Activated naive CD4-positive, alpha-beta T cell treated with anti-CD3 and anti-CD28 coated beads, Interleukin-2, amount 10 ng/mL, durations not matched to agents 7 days and 5 days (primary cell): ENCODE results near the gene TEKT5.
"Not testable (repeated sequence)": the region's sequence is repeated elsewhere in the genome, so short reads cannot be mapped to it uniquely, and the experiment has no call there.

Experiments used
- CTCF ChIA-PET: fragments of 350-600 bp; sonication (Branson Sonifier 250); formaldehyde crosslinking; loops from one replicate; lab custom pipeline; 2021; ENCODE audit warnings: antibody characterized with exemption; lab: Charles Lee
- DNase-seq: peaks from one replicate; pipeline ENCODE4 v3.0.0-alpha.2; 2020
- H3K27ac Mint-ChIP-seq: one replicate; pipeline ENCODE4 v1.8.0; 2021; ENCODE audit warnings: mild to moderate bottlenecking, moderate library complexity, mixed read lengths
- H3K27me3 Mint-ChIP-seq: one replicate; pipeline ENCODE4 v1.8.0; 2021; ENCODE audit warnings: mild to moderate bottlenecking, mixed read lengths
- H3K36me3 Mint-ChIP-seq: one replicate; pipeline ENCODE4 v1.8.0; 2021; ENCODE audit warnings: mixed read lengths
- H3K4me1 Mint-ChIP-seq: one replicate; pipeline ENCODE4 v1.8.0; 2021; ENCODE audit warnings: mixed read lengths
- H3K4me3 Mint-ChIP-seq: one replicate; pipeline ENCODE4 v1.8.0; 2021; ENCODE audit warnings: mild to moderate bottlenecking, moderate library complexity, mixed read lengths
- H3K9me3 Mint-ChIP-seq: one replicate; pipeline ENCODE4 v1.8.0; 2021; ENCODE audit warnings: mixed read lengths

The TEKT5 gene

DNA sequence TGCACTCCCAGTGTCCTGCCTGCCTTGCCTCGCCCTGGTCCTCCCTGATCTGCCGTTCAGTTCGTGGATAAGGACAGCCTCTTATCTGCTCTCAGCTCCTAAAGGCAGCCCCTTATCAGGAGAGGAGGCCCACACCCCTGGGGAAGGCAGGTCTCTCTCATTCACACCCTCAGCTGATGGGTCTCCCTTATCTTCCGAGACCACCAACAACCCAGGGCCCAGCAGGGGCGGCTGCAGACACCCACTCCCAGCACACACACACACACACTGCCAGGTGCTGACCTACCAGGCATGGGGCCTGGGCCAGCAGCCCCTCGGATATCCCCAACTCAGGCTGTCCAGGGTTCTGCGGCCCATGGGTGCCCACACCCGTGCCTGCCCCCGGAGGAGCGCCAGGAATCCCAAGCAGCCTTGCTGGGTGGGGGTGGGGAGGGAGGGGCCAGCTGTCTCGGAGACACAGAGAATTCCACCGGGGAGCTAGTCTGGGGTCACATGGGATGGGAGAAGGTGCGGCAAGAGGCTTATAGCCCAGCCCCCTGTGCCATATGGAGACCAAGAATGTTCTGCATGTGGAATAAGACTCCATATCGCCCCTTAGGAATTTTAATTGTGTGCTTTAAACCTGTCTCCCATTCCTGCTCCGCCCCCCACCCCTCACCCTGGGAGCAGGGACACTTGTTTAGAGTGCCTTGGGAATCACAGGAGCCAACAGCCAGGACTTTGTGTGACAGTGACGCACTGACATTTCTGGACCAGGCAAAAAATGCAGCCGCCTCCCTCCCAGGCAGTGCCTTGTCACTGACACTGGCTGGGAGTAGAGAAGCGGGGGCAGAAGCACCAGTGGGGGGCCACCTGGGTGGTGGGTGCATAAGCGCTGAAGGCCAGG lies 72.5 kb downstream of the TEKT5 start:
- H3K27ac Mint-ChIP-seq: no peak overlapping the region
- no peaks in the 10 kb centered on the region for H3K36me3 Mint-ChIP-seq
- H3K4me3 Mint-ChIP-seq: no peak overlapping the region
- H3K9me3 Mint-ChIP-seq: no peaks in the 10 kb centered on the region
- DNase-seq: no peak
- CTCF ChIA-PET: interaction anchor here (0.7 kb wide), 1 partner anchor 105 kb away, joined by 3 read pairs; no protein-coding TSS in a partner anchor
- no peaks in the 10 kb centered on the region for H3K4me1 Mint-ChIP-seq
- peaks cover 26% of the 10 kb centered on the region for H3K27me3 Mint-ChIP-seq

DNA sequence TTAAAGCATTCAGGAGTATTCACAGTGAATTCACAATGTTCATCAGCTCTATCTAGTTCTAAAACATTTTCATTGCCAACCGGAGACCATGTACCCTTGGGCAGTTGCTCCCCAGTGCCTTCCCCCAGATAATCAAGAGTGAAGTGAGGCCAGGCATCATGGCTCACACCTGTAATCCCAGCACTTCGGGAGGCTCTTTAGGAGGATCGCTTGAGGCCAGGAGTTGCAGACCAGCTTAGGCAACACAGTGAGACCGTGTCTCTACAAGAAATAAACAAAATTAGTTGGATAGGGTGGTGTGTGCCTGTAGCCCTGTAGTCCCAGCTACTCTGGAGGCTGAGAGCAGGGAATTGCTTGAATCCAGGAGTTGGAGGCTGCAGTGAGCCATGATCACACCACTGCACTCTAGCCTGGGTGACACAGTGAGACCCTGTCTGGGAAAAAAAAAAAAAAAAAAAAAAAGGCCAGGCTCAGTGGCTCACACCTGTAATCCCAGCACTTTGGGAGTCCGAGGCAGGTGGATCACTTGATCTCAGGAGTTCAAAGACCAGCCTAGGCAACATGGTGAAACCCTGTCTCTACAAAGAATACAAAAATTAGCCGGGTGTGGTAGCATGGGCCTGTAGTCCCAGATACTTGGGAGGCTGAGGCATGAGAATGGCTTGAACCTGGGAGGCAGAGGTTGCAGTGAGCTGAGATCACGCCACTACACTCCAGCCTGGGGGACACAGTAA lies 73.3 kb downstream of the TEKT5 start:
- CTCF ChIA-PET: interaction anchor here (0.7 kb wide), 1 partner anchor 104 kb away, joined by 3 read pairs; no protein-coding TSS in a partner anchor
- DNase-seq, H3K27ac Mint-ChIP-seq, H3K36me3 Mint-ChIP-seq, H3K9me3 Mint-ChIP-seq, H3K4me1 Mint-ChIP-seq, H3K4me3 Mint-ChIP-seq: not testable (repeated sequence)
- peaks cover 22% of the 10 kb centered on the region for H3K27me3 Mint-ChIP-seq

DNA sequence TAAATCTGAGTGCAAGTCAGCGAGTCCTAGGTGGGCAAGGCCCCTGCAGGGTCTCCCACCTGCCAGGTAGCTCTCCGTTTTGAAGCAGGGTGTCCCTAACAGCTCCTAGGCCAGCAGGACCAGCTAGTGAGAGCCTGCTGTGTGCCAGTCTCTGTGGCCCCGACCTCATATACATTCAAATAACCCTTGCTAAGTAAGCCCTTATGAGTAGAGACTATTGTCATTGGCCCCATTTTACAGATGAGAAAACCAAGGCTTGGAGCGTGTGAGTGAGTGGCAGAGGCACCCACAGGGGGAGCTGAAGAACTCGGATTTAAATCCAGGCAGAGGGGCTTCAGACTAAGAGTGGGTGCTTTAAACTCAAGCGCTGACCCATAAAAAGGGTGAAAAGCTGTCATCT lies 74.6 kb downstream of the TEKT5 start:
- no peak overlapping the region for H3K27ac Mint-ChIP-seq
- H3K4me1 Mint-ChIP-seq: no peaks in the 10 kb centered on the region
- no peaks in the 10 kb centered on the region for H3K36me3 Mint-ChIP-seq
- CTCF ChIA-PET: no interaction called here
- H3K9me3 Mint-ChIP-seq: no peaks in the 10 kb centered on the region
- H3K27me3 Mint-ChIP-seq: peaks cover 22% of the 10 kb centered on the region
- H3K4me3 Mint-ChIP-seq: no peak overlapping the region
- DNase-seq: no peak

DNA sequence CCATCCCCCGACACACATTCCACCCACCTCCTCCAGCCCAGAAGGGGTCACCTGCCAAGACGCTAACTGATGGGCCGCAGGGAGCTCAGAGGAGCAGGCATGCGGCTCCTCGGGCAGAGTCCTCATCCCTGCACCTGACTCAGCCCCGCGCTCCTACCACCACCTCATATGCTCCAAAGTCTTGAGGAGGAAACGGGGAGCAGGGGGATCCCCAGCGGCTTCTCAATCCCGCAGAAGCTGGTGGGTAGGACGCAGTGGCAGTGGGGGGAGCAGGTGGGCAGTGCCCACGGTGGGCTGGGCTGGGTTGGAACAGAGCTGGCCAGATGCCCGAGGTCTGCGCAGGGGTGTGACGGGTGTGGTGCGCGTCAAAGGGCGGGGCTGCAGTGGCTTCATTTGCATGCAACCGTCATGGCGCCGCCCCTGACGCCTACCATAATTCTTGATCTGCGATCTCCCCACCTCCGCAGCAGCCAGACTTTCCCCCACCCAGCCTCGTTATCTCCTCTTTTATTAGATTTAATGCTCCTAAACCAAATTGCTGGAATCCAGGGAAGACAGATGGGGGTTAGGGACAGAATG lies 75.4 kb downstream of the TEKT5 start:
- no peak overlapping the region for H3K27ac Mint-ChIP-seq
- H3K4me1 Mint-ChIP-seq: no peaks in the 10 kb centered on the region
- H3K36me3 Mint-ChIP-seq: no peaks in the 10 kb centered on the region
- H3K9me3 Mint-ChIP-seq: no peaks in the 10 kb centered on the region
- peak; percentile 26 for DNase-seq
- CTCF ChIA-PET: no interaction called here
- H3K27me3 Mint-ChIP-seq: peaks cover 22% of the 10 kb centered on the region
- no peak overlapping the region for H3K4me3 Mint-ChIP-seq

DNA sequence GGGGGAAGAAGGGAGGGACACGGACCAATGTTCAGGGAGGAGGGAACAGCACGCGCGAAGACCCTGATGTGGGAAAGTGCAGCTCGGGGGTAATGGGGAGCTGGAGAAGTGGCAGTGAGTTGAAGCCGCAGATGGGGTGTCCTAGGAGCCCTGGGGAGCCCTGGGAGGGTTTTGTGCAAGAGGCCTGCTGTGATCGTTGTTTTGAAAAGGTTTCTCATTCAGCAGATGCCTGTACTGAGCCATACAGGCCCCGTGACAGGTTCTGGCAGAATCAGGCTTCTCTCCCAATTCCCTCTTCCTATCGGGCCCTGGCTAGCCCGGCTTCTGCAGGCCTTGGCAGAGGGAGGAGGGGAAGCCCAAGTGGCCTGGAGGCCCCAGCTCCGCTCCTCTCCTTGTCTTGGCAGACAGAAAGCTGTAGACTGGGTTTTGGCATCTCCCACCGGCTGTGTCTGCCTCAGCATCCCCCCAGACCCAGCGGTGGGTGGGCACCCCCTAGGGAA lies 76.0 kb downstream of the TEKT5 start:
- no peaks in the 10 kb centered on the region for H3K4me1 Mint-ChIP-seq
- H3K27me3 Mint-ChIP-seq: peaks cover 22% of the 10 kb centered on the region
- CTCF ChIA-PET: no interaction called here
- H3K9me3 Mint-ChIP-seq: no peaks in the 10 kb centered on the region
- no peaks in the 10 kb centered on the region for H3K36me3 Mint-ChIP-seq
- no peak for DNase-seq
- H3K27ac Mint-ChIP-seq: no peak overlapping the region
- no peak overlapping the region for H3K4me3 Mint-ChIP-seq

DNA sequence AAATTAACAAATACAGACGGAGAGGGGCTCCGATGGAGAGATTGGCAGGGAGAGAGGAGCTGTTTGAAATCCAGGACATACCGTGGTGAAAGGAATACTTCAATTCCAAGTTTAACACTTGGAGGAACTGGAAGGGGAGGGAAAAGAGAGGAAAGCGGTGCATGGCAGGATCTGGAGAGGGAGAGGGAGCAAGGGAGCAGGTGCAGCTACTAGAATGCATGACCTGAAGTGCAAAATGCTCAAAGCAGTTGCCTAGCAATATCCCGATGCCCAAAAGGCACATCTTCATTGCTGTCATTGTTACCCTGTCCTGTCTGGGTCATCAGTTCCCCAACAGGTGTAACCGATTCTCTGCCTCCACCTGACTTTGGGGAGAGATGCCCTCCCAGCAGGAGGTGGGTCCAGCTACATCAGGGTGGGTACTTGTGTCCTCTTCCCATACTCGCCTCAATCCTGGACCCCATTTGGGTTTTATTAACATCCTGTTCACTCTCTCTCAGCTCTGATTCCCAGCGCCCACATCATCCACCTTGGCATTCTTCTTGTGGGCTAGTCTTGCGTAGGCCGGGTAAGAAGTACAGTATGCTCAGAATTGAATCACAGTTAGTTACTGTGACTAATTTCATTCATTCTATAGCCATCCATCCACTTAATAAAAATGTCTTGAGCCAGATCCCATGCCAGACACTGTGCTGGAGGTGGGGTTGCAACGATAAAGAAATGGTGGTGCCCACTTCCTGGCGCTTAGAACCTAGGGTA lies 76.9 kb downstream of the TEKT5 start:
- Mint-ChIP-seq H3K4me1 (no peaks in the 10 kb centered on the region), H3K27ac (no peak overlapping the region), H3K4me3 (no peak overlapping the region), H3K9me3 (no peaks in the 10 kb centered on the region), H3K36me3 (no peaks in the 10 kb centered on the region), H3K27me3 (peaks cover 24% of the 10 kb centered on the region)
- CTCF ChIA-PET: no interaction called here
- no peak for DNase-seq

DNA sequence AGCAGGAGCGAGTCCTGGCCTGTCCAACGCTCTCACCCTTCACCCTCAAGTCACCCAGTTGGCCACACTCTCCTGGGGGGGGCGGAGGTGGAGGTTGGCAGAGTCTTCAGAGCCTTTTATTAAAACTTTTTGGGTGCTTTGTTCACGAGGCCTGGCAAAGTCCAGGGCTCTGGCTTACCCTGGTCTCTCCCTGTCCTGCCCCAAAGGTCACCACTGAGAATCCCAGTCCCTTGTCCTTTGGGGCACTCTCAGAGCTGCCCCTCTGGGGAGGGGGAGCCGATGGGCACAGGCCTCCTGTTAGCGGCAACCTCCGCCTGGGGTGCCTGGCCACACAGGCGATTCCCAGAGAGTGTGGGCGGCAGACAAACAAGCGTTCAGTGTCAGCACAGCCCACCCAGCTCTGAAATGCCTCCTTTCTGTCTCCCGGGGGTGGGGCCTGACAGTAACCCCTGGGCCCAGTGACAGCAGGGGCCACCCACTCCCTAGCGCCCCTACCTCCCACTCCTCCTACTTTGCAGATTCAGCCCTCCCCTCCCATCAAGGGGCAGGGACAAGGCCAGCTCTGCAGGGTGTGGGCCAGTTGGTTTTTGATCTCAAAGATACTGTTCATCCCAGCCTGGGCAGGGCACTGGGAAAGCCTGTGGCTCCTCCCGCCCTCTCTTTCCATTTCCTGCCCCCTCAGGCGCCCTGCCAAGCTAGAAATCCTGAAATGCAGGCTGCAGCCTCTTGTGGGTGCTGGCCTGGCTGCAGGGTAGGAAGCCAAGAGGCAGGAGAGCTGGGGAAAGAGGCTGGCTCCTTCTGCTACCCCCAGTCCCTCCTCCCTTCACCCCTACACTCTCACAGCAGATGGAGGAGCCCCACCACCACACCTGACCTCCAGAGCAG lies 77.7 kb downstream of the TEKT5 start:
- Mint-ChIP-seq H3K36me3 (no peaks in the 10 kb centered on the region), H3K4me1 (no peaks in the 10 kb centered on the region), H3K27me3 (peaks cover 27% of the 10 kb centered on the region), H3K27ac (no peak overlapping the region), H3K4me3 (no peak overlapping the region), H3K9me3 (no peaks in the 10 kb centered on the region)
- DNase-seq: no peak
- CTCF ChIA-PET: no interaction called here

DNA sequence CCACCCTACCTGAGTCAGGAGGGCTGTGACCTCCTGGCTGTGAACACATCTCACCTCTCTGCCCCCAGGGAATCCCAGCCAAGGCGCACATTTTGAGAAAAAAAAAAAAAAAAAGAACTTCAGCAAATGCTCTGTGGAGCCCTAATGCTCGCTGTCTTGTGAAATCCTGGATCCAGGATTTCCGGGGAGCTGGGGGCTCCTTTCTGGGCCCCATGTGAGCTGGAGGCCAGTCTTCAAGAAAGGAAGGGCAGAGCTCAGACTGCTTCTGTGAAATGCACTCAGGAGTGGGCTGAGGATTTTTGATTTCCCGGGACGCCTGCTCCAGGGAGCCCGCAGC lies 78.3 kb downstream of the TEKT5 start:
- peaks cover 31% of the 10 kb centered on the region for H3K27me3 Mint-ChIP-seq
- no peak for DNase-seq
- H3K9me3 Mint-ChIP-seq: no peaks in the 10 kb centered on the region
- no peaks in the 10 kb centered on the region for H3K36me3 Mint-ChIP-seq
- H3K27ac Mint-ChIP-seq: no peak overlapping the region
- H3K4me1 Mint-ChIP-seq: no peaks in the 10 kb centered on the region
- H3K4me3 Mint-ChIP-seq: no peak overlapping the region
- CTCF ChIA-PET: no interaction called here

DNA sequence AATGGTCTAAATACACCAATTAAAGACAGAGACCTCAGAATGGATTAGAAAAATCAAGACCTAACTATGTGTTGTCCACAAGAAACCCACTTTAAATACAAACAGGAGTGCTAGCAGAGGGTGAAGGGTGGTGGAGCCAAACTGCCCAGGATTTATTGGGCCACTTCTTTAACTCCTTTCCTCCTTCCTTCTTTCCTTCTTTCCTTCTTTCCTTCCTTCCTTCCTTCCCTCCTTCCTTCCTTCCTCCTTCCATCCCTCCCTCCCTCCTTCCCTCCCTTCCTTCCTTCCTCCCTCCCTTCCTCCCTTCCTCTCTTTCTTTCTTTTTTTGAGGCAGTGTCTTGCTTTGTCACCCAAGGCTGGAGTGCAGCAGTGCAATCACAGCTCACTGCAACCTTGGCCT lies 80.0 kb downstream of the TEKT5 start:
- peaks cover 23% of the 10 kb centered on the region for H3K27me3 Mint-ChIP-seq
- no peaks in the 10 kb centered on the region for H3K36me3 Mint-ChIP-seq
- no peak overlapping the region for H3K4me3 Mint-ChIP-seq
- no peak overlapping the region for H3K27ac Mint-ChIP-seq
- DNase-seq: no peak
- CTCF ChIA-PET: no interaction called here
- H3K9me3 Mint-ChIP-seq: no peaks in the 10 kb centered on the region
- no peaks in the 10 kb centered on the region for H3K4me1 Mint-ChIP-seq

DNA sequence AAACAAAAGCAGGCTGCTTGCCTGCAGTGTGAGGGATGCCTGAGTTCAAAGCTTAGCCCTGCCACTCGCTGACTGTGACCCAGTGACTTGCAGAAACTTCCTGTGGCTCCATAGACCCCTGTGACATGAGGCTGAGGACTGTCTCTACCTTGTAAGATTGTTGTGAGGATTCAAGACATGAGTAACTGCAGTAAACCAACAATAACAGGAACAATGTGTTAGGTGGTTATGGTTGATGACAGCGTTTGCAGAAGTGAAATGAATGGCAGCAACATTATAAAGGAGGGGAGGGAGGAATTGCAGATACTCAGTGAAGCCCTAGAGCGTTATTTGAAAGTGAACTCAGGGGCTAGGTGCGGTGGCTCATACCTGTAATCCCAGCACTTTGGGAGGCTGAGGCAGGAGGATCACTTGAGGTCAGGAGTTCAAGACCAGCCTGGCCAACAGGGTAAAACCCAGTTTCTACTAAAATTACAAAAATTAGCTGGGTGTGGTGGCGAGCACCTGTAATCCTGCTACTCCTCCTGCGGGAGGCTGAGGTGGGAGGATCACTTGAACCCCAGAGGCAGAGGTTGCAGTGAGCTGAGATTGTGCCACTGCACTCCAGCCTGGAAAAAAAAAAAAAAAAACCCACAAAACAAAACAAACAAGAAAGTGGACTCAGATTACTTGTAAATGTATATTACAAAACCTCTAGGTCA lies 80.8 kb downstream of the TEKT5 start:
- H3K36me3 Mint-ChIP-seq: no peaks in the 10 kb centered on the region
- H3K9me3 Mint-ChIP-seq: no peaks in the 10 kb centered on the region
- DNase-seq: no peak
- no peak overlapping the region for H3K27ac Mint-ChIP-seq
- CTCF ChIA-PET: no interaction called here
- H3K4me1 Mint-ChIP-seq: no peaks in the 10 kb centered on the region
- H3K4me3 Mint-ChIP-seq: no peak overlapping the region
- H3K27me3 Mint-ChIP-seq: peaks cover 15% of the 10 kb centered on the region

DNA sequence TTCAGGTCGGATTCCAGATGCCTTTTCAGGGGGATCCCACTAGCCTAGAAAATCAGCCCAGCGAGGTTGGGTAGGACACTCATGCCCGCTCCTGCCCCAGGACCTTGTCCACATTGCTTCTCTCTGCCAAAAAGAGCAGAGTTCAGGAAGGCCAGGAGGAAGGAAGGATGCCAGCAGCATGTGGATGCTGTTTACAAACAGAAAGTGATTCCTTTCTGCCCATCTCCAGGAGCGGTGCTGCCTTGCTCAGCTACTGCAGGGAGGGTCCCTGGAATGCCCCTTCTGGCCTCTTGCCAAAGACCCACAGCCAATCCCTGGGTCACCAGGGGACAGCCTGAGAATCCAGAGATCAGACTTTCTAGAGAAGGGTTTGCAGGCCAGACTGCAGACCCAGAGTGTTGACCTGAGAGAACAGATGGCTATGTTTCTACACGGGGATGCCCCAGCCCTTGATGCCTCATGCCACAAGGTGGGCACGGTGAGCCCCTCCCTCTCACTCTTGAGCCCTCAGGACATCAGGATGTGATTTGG lies 82.0 kb downstream of the TEKT5 start:
- no peak overlapping the region for H3K27ac Mint-ChIP-seq
- H3K4me1 Mint-ChIP-seq: no peaks in the 10 kb centered on the region
- CTCF ChIA-PET: interaction anchor here (0.6 kb wide), 1 partner anchor 267 kb away, joined by 4 read pairs; no protein-coding TSS in a partner anchor
- H3K9me3 Mint-ChIP-seq: no peaks in the 10 kb centered on the region
- DNase-seq: no peak
- no peak overlapping the region for H3K4me3 Mint-ChIP-seq
- peaks cover 8% of the 10 kb centered on the region for H3K27me3 Mint-ChIP-seq
- H3K36me3 Mint-ChIP-seq: no peaks in the 10 kb centered on the region

DNA sequence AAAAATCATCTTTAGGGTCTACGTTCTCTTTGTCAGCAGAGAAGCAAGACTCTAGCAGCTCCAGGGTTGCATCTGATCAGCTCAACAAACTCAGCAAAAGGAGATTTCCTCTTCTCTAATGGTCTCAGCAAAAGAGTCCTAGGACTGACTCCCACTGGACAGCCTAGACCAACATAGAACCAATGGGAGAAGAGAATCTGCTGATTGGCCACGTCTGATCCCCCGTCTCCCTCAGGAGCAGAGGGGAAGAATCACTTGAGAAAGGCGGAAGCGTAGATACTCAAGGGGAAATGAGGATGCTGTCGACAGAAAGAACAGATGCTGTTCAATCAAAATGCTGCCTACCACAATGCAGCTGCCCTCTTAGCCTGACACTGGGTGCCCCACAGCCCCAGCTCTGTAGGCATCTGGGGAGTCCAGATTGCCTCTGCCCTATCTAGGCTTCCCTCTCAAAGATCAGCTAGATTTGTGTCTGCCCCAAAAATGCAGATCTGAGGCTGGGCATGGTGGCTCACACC lies 82.8 kb downstream of the TEKT5 start:
- no peak for DNase-seq
- Mint-ChIP-seq H3K27ac (no peak overlapping the region), H3K4me1 (no peaks in the 10 kb centered on the region), H3K36me3 (no peaks in the 10 kb centered on the region), H3K9me3 (no peaks in the 10 kb centered on the region), H3K27me3 (peaks cover 8% of the 10 kb centered on the region), H3K4me3 (no peak overlapping the region)
- CTCF ChIA-PET: interaction anchor here (0.6 kb wide), 1 partner anchor 268 kb away, joined by 4 read pairs; no protein-coding TSS in a partner anchor
